ENCODE results near the gene ST8SIA3.

Gene ST8SIA3

GRCh38 chr18:57328665-57329064 lies 23.7 kb upstream of the ST8SIA3 start:
- TF ChIP-seq CTCF (conservative IDR thresholded peaks at IDR 0.05; ENCODE audit: control insufficient read depth, insufficient read depth, low read depth, low read length): no peak
- no peak for DNase-seq (ENCODE audit: low read depth)
- H3K4me3 ChIP-seq (ENCODE audit: control insufficient read depth, low read depth, low read length): no peak overlapping the region

- no peak for DNase-seq (ENCODE audit: low read depth)
- TF ChIP-seq CTCF (conservative IDR thresholded peaks at IDR 0.05; ENCODE audit: control insufficient read depth, insufficient read depth, low read depth, low read length): no peak
- no peak overlapping the region for H3K4me3 ChIP-seq (ENCODE audit: control insufficient read depth, low read depth, low read length)
These were observed 22.5 kb upstream of the ST8SIA3 start for GRCh38 chr18:57329856-57330255.

- no peak for TF ChIP-seq CTCF (conservative IDR thresholded peaks at IDR 0.05; ENCODE audit: control insufficient read depth, insufficient read depth, low read depth, low read length)
- no peak overlapping the region for H3K4me3 ChIP-seq (ENCODE audit: control insufficient read depth, low read depth, low read length)
- DNase-seq (ENCODE audit: low read depth): no peak
These were observed 20.6 kb upstream of the ST8SIA3 start for GRCh38 chr18:57331718-57332117.

DNA sequence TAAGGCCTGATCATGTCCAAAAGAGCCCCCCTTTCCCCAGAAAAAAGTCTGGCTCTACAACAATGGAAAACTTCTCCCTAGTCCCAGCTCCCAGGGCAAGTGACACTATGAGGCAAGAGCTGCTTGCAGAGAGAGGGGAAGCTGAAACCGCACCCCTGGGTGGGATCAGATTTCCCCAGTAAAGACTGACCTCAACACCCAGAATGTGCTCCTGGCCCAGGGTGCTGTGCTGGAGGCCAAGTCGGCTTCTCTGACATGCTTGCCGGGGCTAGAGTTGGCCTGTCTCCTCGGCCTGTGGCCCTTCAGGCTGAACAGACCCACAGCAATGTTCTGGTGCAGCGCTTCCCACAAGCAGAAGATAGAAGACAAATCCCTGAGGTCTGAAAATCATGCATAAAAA lies 18.4 kb upstream of the ST8SIA3 start:
- H3K4me3 ChIP-seq (ENCODE audit: control insufficient read depth, low read depth, low read length): no peak overlapping the region
- no peak for DNase-seq (ENCODE audit: low read depth)
- no peak for TF ChIP-seq CTCF (conservative IDR thresholded peaks at IDR 0.05; ENCODE audit: control insufficient read depth, insufficient read depth, low read depth, low read length)

DNA sequence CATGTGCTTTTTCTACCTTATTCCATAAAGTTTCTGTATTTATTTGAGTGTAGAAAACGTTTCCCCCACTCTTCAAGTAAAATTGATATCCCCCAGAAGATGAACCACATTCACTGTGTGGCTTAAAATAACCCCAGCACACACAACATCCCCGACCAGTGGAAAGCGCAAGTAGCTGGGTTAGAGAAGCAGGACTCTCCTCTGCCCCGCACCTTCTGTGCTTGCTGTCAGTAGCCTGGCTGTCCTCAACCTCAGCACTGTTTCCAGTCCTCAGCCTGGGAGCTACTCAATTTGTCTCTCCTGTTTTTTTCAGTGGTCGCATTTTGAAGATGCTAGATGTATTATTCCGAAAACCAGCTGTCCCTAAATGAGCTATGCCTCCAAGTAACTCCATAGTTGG lies 18.0 kb upstream of the ST8SIA3 start:
- no peak for TF ChIP-seq CTCF (conservative IDR thresholded peaks at IDR 0.05; ENCODE audit: control insufficient read depth, insufficient read depth, low read depth, low read length)
- H3K4me3 ChIP-seq (ENCODE audit: control insufficient read depth, low read depth, low read length): no peak overlapping the region
- no peak for DNase-seq (ENCODE audit: low read depth)

DNA sequence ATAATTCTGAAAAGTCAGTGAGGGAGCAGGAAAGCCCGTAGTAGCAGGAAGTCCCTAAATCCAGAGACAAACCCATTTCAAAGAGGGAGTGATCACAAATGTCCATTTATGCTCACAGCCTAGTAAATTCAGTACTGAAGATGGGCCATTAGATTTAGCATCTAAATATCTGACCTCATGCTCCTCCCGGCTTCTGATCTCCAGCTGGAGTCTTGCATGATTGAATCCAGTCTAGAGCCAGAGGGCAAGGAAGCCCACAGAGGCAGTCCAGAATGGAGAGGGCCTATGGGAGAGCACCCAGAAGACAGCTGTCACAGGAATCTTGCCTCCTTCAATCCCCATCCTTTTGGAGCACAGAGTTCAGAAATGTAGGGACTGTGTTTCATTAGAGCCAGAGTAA lies 16.0 kb upstream of the ST8SIA3 start:
- no peak for TF ChIP-seq CTCF (conservative IDR thresholded peaks at IDR 0.05; ENCODE audit: control insufficient read depth, insufficient read depth, low read depth, low read length)
- no peak overlapping the region for H3K4me3 ChIP-seq (ENCODE audit: control insufficient read depth, low read depth, low read length)
- DNase-seq (ENCODE audit: low read depth): no peak

GRCh38 chr18:57337890-57338289 lies 14.5 kb upstream of the ST8SIA3 start:
- no peak overlapping the region for H3K4me3 ChIP-seq (ENCODE audit: control insufficient read depth, low read depth, low read length)
- no peak for DNase-seq (ENCODE audit: low read depth)
- TF ChIP-seq CTCF (conservative IDR thresholded peaks at IDR 0.05; ENCODE audit: control insufficient read depth, insufficient read depth, low read depth, low read length): no peak
